Stomach (tissue), 9 donors: ENCODE results near the gene PSMD14. TPM values are rescaled to one million over a fixed set of nuclear protein-coding genes. Genes with fewer than 3 reads are reported as not detected.

Source experiments
- DNase-seq, 2 donors: peaks; one replicate each; pipeline versions ENCODE4 v3.0.0 to v3.0.0-alpha.2; 2013 to 2019
- H3K27ac ChIP-seq, 5 donors: fragments of 200-600 bp in 4 of 5; sonication (generic) in 4 of 5; one replicate each; pipeline ENCODE4 v1.5.1; 2013 to 2019; ENCODE audit warnings: mild to moderate bottlenecking in 1 of 5, moderate library complexity in 1 of 5
- H3K27me3 ChIP-seq, 3 donors: fragments of 200-600 bp; sonication (generic); one replicate each; pipeline ENCODE4 v1.5.1; 2017 to 2019; ENCODE audit warnings: mixed run types in 1 of 3
- H3K36me3 ChIP-seq, 4 donors: fragments of 200-600 bp; sonication (generic); 1 replicate in 3 of 4; 2 replicates in 1 of 4; pipeline ENCODE4 v1.5.1; 2016 to 2019
- H3K4me1 ChIP-seq, 4 donors: fragments of 200-600 bp; sonication (generic); one replicate each; pipeline ENCODE4 v1.5.1; 2016 to 2019
- H3K4me3 ChIP-seq, 4 donors: fragments of 200-600 bp; sonication (generic) in 3 of 4; one replicate each; pipeline ENCODE4 v1.5.1; 2016 to 2019; ENCODE audit warnings: mild to moderate bottlenecking in 1 of 4
- H3K9me3 ChIP-seq, 4 donors: fragments of 200-600 bp; sonication (generic); one replicate each; pipeline ENCODE4 v1.5.1; 2016 to 2019
- EP300 ChIP-seq: sonication (generic); formaldehyde crosslinking; IDR thresholded peaks from one replicate; pipeline ENCODE4 v1.6.1; 2017; ENCODE audit warnings: antibody characterized with exemption
- POLR2A ChIP-seq, 4 donors: fragments of 450-650 bp; IDR thresholded peaks; one replicate each; pipeline ENCODE4 v1.6.1; 2016; ENCODE audit warnings: antibody characterized with exemption in 4 of 4, control low read depth in 2 of 4, mild to moderate bottlenecking in 1 of 4, moderate library complexity in 1 of 4
- POLR2AphosphoS5 ChIP-seq, 3 donors: sonication (generic); formaldehyde crosslinking; IDR thresholded peaks; one replicate each; pipeline ENCODE4 v1.6.1; 2016; ENCODE audit warnings: antibody characterized with exemption in 3 of 3
- WGBS, 5 donors: extraction: QIAGEN DNeasy Blood & Tissue Kit in 3 of 5; methylation state at CpG; one replicate each; pipeline versions ENCODE4 v1.1.5 to v1.1.7; 2013 to 2018; 5-methylcytosine and 5-hydroxymethylcytosine counted together
- intact Hi-C: fragments of 100-400 bp; cut with DNase I; formaldehyde crosslinking; loops from one replicate; pipeline ENCODE4 v1.15.1; 2023; ENCODE audit warnings: low total_unique reads
- polyA plus RNA-seq, 3 donors: library from polyadenylated mRNA; stranded (reverse); fragments of 200-250 nt; gene quantifications; one replicate each; pipeline ENCODE4 v1.2.3, GENCODE V29; 2013
- total RNA-seq, 5 donors: library from RNA; depleted of rRNA; stranded (reverse); fragments of >200 nt; gene quantifications; one replicate each; pipeline versions ENCODE4 v1.1.0 to v1.2.3, GENCODE V29; 2014 to 2016
- TF ChIP-seq, protein P1 (sequence below), 7 experiments: fragments of 450-650 bp in 4 of 7; fragments of 200-600 bp in 3 of 7; sonication (generic) in 3 of 7; IDR thresholded peaks; one replicate each; pipeline ENCODE4 v1.5.1; 2016 to 2019; ENCODE audit warnings: antibody characterized with exemption in 7 of 7, control low read depth in 2 of 7, mild to moderate bottlenecking in 1 of 7
- donor health status: healthy with polysubstance abuse.
- donor health status: Bipolar disorder and iron deficiency.
- donor health status: healthy.

PSMD14 gene
- total and polyA plus RNA-seq, 8 donors: 2.9 to 47.2 (median 24.8) TPM

DNA sequence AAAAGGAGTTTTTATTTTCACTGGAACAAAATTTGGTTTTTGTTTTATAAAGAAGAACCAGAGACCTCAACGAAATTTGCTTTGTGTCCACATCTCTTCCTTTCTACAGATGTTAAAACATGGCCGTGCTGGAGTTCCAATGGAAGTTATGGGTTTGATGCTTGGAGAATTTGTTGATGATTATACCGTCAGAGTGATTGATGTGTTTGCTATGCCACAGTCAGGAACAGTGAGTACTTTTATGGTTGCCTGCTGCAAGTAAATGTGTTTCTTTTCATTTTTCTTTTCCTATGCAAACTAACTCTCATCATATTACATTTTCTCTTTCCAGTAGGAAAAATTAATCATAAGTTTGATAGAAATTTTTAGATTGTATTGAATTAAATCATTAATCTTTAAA is 59.5 kb downstream of the PSMD14 start:
- no peaks in the 10 kb centered on the region for H3K27me3 ChIP-seq
- intact Hi-C loops: no loop called here
- no peak overlapping the region for H3K27ac ChIP-seq
- H3K4me3 ChIP-seq: no peak overlapping the region
- no peak for TF ChIP-seq EP300
- TF ChIP-seq, protein P1, sequence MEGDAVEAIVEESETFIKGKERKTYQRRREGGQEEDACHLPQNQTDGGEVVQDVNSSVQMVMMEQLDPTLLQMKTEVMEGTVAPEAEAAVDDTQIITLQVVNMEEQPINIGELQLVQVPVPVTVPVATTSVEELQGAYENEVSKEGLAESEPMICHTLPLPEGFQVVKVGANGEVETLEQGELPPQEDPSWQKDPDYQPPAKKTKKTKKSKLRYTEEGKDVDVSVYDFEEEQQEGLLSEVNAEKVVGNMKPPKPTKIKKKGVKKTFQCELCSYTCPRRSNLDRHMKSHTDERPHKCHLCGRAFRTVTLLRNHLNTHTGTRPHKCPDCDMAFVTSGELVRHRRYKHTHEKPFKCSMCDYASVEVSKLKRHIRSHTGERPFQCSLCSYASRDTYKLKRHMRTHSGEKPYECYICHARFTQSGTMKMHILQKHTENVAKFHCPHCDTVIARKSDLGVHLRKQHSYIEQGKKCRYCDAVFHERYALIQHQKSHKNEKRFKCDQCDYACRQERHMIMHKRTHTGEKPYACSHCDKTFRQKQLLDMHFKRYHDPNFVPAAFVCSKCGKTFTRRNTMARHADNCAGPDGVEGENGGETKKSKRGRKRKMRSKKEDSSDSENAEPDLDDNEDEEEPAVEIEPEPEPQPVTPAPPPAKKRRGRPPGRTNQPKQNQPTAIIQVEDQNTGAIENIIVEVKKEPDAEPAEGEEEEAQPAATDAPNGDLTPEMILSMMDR (IDR thresholded peaks at IDR 0.05): no peak
- TF ChIP-seq POLR2AphosphoS5 (IDR thresholded peaks at IDR 0.05): no peak
- no peak for TF ChIP-seq POLR2A (IDR thresholded peaks at IDR 0.05)
- H3K9me3 ChIP-seq: peaks cover 0 to 5% (median 2%) of the 10 kb centered on the region in 4 donors
- WGBS, 5 donors: 76 to 90% (median 87%) methylated on average over 3 of the region's 3 CpGs
- no peak for DNase-seq
- peaks cover 0 to 30% (median 19%) of the 10 kb centered on the region in 4 donors for H3K36me3 ChIP-seq
- H3K4me1 ChIP-seq: no peaks in the 10 kb centered on the region

DNA sequence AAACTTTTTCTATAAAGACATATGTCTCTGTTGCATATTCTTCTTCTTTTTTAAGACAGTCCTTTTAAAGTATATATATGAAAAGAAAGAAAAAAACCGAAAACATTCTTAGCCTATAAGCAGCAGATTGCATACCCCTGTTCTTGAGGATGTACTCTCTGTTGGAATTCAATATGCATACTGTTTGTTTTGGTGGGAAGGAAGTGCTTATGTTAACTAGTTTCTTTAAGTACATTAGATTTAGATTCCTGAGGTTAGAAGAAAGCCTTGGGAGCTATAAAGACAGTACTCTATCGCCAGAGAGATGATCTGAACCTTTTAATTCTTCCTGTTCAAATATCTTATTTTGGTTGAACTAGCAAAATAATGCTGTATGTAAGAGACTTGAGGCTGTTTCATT is 61.1 kb downstream of the PSMD14 start:
- Histone ChIP-seq H3K9me3 (no peaks in the 10 kb centered on the region), H3K36me3 (peaks cover 0 to 30% (median 19%) of the 10 kb centered on the region in 4 donors), H3K4me1 (no peaks in the 10 kb centered on the region), H3K27me3 (no peaks in the 10 kb centered on the region), H3K4me3 (no peak overlapping the region), H3K27ac (no peak overlapping the region)
- no peak for TF ChIP-seq POLR2AphosphoS5 (IDR thresholded peaks at IDR 0.05)
- TF ChIP-seq POLR2A (IDR thresholded peaks at IDR 0.05): no peak
- TF ChIP-seq, protein P1 (IDR thresholded peaks at IDR 0.05): no peak
- no peak for TF ChIP-seq EP300
- 77 to 87% (median 82%) methylated on average over 2 of the region's 2 CpGs for WGBS, 5 donors
- DNase-seq: no peak
- intact Hi-C loops: no loop called here

DNA sequence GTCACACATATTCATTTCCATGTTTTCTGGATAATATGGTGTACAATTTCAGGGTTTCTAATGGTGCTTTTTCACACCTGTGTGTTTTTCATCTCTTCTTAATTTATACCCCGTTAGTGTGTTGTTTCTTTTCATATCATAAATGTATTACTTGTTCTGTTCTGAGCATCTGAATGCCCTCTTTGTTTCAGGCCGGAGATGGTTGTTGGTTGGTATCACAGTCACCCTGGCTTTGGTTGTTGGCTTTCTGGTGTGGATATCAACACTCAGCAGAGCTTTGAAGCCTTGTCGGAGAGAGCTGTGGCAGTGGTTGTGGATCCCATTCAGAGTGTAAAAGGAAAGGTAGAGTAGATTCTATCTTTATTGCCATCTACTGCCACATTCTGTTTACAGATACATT is 62.8 kb downstream of the PSMD14 start:
- no peak overlapping the region for H3K4me3 ChIP-seq
- intact Hi-C loops: no loop called here
- 61 to 82% (median 72%) methylated on average over 3 of the region's 3 CpGs for WGBS, 5 donors
- no peaks in the 10 kb centered on the region for H3K27me3 ChIP-seq
- no peaks in the 10 kb centered on the region for H3K9me3 ChIP-seq
- no peaks in the 10 kb centered on the region for H3K4me1 ChIP-seq
- no peak overlapping the region for H3K27ac ChIP-seq
- DNase-seq: peak in 1 of 2 donors; percentile 4
- TF ChIP-seq, protein P1 (IDR thresholded peaks at IDR 0.05): no peak
- TF ChIP-seq POLR2AphosphoS5 (IDR thresholded peaks at IDR 0.05): no peak
- no peak for TF ChIP-seq POLR2A (IDR thresholded peaks at IDR 0.05)
- TF ChIP-seq EP300: no peak
- peaks cover 0 to 30% (median 22%) of the 10 kb centered on the region in 4 donors for H3K36me3 ChIP-seq

DNA sequence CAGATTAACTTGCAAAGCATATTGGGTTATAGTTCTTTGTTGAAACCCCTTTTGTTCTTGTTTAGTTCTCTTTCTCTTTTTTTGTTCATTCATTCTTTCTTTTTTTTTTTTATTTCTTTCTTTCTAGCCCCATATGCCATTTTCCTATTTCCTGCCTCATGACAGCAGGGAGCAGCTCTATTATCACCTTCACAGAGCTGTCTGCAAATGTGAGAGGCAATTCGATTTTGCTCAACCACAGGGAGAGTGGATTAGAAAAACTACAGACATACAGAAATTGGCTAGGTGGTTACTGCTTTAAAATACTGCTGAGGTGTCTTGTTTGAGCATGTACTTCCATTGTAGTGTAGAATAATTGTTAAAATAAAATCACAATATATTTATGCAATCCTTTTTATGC is 63.6 kb downstream of the PSMD14 start:
- 17 to 43% (median 33%) methylated on average over 1 of the region's 1 CpG for WGBS, 5 donors
- H3K9me3 ChIP-seq: no peaks in the 10 kb centered on the region
- H3K27me3 ChIP-seq: no peaks in the 10 kb centered on the region
- DNase-seq: no peak
- intact Hi-C loops: no loop called here
- H3K4me1 ChIP-seq: no peaks in the 10 kb centered on the region
- H3K27ac ChIP-seq: no peak overlapping the region
- H3K36me3 ChIP-seq: peaks cover 0 to 30% (median 22%) of the 10 kb centered on the region in 4 donors
- H3K4me3 ChIP-seq: no peak overlapping the region
- TF ChIP-seq POLR2AphosphoS5 (IDR thresholded peaks at IDR 0.05): no peak
- no peak for TF ChIP-seq POLR2A (IDR thresholded peaks at IDR 0.05)
- TF ChIP-seq, protein P1 (IDR thresholded peaks at IDR 0.05): no peak
- TF ChIP-seq EP300: no peak
